ENCODE data around the gene CADM3. TPM values are rescaled to one million over a fixed set of nuclear protein-coding genes. Genes with fewer than 3 reads are reported as not detected.

The CADM3 gene
- total RNA-seq, 2 experiments from 2014 or later = not detected

GRCh38 chr1:159170639-159171038 is 776 bp upstream of the CADM3 start:
- POLR2A ChIA-PET = no interaction called here
- Histone ChIP-seq H4K20me1 (ENCODE audit: insufficient read depth, low read length) (no peaks in the 10 kb centered on the region), H3K9me3 (ENCODE audit: low read length) (no peaks in the 10 kb centered on the region), H3K4me3 (ENCODE audit: low read depth, low read length, poor library complexity, severe bottlenecking) (no peak overlapping the region), H3K4me1 (ENCODE audit: insufficient read depth, low read length, poor library complexity, severe bottlenecking) (no peaks in the 10 kb centered on the region), H3K79me2 (ENCODE audit: insufficient read depth, low read depth, low read length) (no peaks in the 10 kb centered on the region), H3K4me2 (ENCODE audit: low read length) (no peak overlapping the region), H3K36me3 (ENCODE audit: insufficient read depth, low read length) (no peaks in the 10 kb centered on the region), H2AFZ (ENCODE audit: low read length) (no peak overlapping the region), H3K9me2 (ENCODE audit: insufficient read depth, low read length) (no peaks in the 10 kb centered on the region), H3K27ac (ENCODE audit: low read depth, low read length, poor library complexity, severe bottlenecking) (no peak overlapping the region)
- intact Hi-C loops (cut with micrococcal nuclease; ENCODE audit: unreplicated experiment) = no loop called here
- no peak for TF ChIP-seq EZH2phosphoT487 (IDR thresholded peaks at IDR 0.05; ENCODE audit: borderline replicate concordance, low read depth, low read length)
- no peak for TF ChIP-seq CTCF (conservative IDR thresholded peaks at IDR 0.05; ENCODE audit: low read length)
- CTCF ChIA-PET (ENCODE audit: unreplicated experiment) = no interaction called here
- DNase-seq (ENCODE audit: low spot score) = no peak
- BruUV-seq (replicated peaks) = no TSS peak

GRCh38 chr1:159171688-159172501 is 480 bp downstream of the CADM3 start:
- H4K20me1 ChIP-seq (ENCODE audit: insufficient read depth, low read length) = no peaks in the 10 kb centered on the region
- no TSS peak for BruUV-seq (replicated peaks)
- no peaks in the 10 kb centered on the region for H3K79me2 ChIP-seq (ENCODE audit: insufficient read depth, low read depth, low read length)
- intact Hi-C loops (cut with micrococcal nuclease; ENCODE audit: unreplicated experiment) = no loop called here
- no peak overlapping the region for H3K4me2 ChIP-seq (ENCODE audit: low read length)
- ChIA-PET POLR2A (no interaction called here), CTCF (ENCODE audit: unreplicated experiment) (no interaction called here)
- no peak overlapping the region for H3K4me3 ChIP-seq (ENCODE audit: low read depth, low read length, poor library complexity, severe bottlenecking)
- no peaks in the 10 kb centered on the region for H3K9me3 ChIP-seq (ENCODE audit: low read length)
- H2AFZ ChIP-seq (ENCODE audit: low read length) = no peak overlapping the region
- no peak for DNase-seq (ENCODE audit: low spot score)
- no peaks in the 10 kb centered on the region for H3K4me1 ChIP-seq (ENCODE audit: insufficient read depth, low read length, poor library complexity, severe bottlenecking)
- no peak for TF ChIP-seq EZH2phosphoT487 (IDR thresholded peaks at IDR 0.05; ENCODE audit: borderline replicate concordance, low read depth, low read length)
- no peak for TF ChIP-seq CTCF (conservative IDR thresholded peaks at IDR 0.05; ENCODE audit: low read length)
- no peaks in the 10 kb centered on the region for H3K9me2 ChIP-seq (ENCODE audit: insufficient read depth, low read length)
- H3K36me3 ChIP-seq (ENCODE audit: insufficient read depth, low read length) = no peaks in the 10 kb centered on the region
- no peak overlapping the region for H3K27ac ChIP-seq (ENCODE audit: low read depth, low read length, poor library complexity, severe bottlenecking)

- Histone ChIP-seq H4K20me1 (ENCODE audit: insufficient read depth, low read length) (no peaks in the 10 kb centered on the region), H3K27ac (ENCODE audit: low read depth, low read length, poor library complexity, severe bottlenecking) (no peak overlapping the region), H2AFZ (ENCODE audit: low read length) (no peak overlapping the region), H3K9me3 (ENCODE audit: low read length) (no peaks in the 10 kb centered on the region), H3K4me2 (ENCODE audit: low read length) (no peak overlapping the region), H3K36me3 (ENCODE audit: insufficient read depth, low read length) (no peaks in the 10 kb centered on the region), H3K4me1 (ENCODE audit: insufficient read depth, low read length, poor library complexity, severe bottlenecking) (no peaks in the 10 kb centered on the region), H3K79me2 (ENCODE audit: insufficient read depth, low read depth, low read length) (no peaks in the 10 kb centered on the region), H3K4me3 (ENCODE audit: low read depth, low read length, poor library complexity, severe bottlenecking) (no peak overlapping the region), H3K9me2 (ENCODE audit: insufficient read depth, low read length) (no peaks in the 10 kb centered on the region)
- intact Hi-C loops (cut with micrococcal nuclease; ENCODE audit: unreplicated experiment) = no loop called here
- BruUV-seq (replicated peaks) = no TSS peak
- CTCF ChIA-PET (ENCODE audit: unreplicated experiment) = no interaction called here
- TF ChIP-seq EZH2phosphoT487 (IDR thresholded peaks at IDR 0.05; ENCODE audit: borderline replicate concordance, low read depth, low read length) (no peak), CTCF (conservative IDR thresholded peaks at IDR 0.05; ENCODE audit: low read length) (no peak)
- POLR2A ChIA-PET = no interaction called here
- DNase-seq (ENCODE audit: low spot score) = no peak
Measured at GRCh38 chr1:159172614-159173291, 1.3 kb downstream of the CADM3 start.

Measured in OCI-LY7 (cell line).